Brain pericyte (primary cell): ENCODE measurements around the gene ATRAID.

Experiments
- DNase-seq: peaks from one replicate; pipeline ENCODE4 v3.0.0-alpha.2; 2012; ENCODE audit warnings: low read depth, low spot score

Gene ATRAID

DNA sequence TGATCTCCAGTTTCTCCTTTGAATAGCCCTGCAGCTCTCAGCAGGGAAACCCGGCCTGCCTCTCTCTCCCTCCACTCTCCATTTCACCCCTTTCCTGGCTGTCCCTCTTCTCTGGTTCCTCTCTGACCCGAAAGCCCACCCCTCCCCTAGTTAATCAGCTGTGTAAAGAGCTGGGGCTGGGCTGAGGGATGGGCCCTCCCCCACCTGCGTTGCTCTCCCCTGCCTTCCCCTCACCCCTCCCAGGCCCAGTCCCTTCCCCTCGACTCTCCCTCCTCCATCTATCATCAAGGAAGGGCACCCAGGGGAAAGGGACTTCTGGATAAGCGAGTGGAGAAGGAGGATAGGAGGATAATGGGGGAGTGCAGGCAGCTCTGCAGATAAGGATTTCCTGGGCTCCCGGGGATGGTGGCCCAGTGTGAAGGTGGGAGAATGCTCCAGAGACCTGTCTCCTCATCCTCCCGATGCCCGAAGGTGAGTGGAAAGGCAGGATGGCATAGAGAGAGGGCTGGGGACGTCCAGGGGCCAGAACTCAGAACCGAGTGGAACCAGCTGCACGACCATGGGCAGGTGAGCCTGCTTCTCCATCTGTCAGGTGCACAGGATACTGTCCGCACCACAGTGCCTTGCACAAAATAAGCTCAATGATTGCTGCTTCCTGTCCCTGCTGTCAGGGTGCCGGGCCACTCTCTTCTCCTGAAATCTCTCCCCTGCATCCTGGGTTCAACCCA, 39.0 kb downstream of the ATRAID start:
- no peak for DNase-seq

DNA sequence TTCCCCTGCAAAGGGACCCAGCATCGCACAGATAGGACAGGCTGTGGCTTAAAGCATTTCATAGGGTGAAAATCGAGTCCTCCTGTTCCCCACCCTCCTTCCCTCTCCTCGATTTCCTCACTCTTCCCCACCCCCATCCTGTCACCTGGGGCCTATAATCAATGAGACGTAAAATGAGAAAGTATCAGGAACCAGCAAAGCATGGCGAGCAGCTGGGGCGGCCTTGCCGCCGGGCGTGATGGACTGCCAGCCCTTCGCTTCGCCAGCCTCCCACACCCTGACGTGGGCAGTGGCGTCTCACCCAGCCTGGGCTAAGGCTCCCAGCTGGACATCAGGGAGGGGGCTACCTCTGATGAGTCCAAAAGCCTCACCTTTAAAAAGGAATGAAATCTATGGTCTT, 39.9 kb downstream of the ATRAID start:
- DNase-seq, result no peak

DNA sequence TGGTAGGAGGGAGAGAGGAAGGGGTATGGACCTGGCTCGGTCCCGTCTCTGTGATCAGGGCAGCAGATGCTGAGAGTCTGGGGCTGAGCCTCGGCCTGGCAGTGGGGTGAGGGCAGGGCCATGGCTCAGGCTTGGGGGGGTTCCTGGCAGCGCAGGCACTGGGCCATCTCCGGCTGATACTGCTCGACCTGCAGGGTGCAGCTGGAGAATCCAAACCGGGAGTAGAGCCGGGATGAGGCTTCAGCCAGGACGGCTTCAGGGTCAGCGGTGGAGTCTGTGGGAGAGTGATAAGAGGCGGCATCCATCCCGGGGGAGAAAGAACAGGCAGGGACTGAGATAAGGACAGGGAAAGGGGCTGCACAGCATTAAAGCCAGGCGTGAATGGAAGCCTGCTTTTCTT, 43.3 kb downstream of the ATRAID start:
- DNase-seq, result no peak

DNA sequence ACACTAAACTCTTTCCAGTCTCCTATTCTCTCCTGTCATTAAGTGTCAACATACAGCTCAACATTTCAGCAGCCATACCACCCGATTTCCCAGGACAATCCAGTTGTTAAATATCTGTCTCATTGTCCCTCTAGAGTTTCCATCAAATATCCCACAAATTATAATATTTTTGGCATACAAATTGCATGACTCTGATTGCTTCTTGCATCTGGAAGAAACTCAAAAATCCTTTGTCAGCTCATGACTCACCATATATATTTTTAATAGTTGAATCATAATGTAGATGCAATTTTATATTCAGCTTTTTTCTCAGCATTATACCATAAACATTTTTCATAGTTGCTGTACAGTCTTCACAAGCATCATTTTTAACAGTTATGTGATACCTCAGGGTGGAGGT, 43.8 kb downstream of the ATRAID start:
- DNase-seq, result no peak

DNA sequence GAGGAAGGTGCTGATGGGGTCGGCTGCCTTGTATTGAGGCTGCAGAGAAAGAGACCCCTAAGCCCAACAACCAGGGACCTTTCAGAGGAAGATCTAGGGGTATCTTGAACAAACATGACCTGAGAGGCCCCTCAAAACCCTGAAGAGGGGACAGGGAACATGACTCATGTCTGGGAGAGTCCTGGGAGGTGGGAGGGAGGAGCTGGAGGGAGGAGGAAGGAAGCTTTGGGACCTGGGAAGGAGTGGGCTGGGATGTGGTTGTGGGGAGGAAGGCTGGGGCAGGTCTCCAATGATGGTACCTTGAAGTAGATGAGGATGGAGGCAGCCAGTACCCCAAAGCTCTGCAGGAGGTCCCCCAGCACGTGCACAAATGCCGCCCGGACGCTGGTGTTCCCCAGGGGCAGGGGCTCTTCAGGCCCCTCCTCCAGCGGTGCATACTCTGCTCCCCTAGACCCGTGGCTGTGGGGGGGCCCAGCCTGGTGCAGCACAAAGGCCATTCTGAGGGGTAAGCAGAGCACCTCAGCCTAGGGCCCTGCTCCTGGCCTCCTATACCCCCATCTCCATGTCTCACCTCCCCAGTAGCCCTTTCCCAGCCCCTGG, 45.1 kb downstream of the ATRAID start:
- DNase-seq, result no peak

DNA sequence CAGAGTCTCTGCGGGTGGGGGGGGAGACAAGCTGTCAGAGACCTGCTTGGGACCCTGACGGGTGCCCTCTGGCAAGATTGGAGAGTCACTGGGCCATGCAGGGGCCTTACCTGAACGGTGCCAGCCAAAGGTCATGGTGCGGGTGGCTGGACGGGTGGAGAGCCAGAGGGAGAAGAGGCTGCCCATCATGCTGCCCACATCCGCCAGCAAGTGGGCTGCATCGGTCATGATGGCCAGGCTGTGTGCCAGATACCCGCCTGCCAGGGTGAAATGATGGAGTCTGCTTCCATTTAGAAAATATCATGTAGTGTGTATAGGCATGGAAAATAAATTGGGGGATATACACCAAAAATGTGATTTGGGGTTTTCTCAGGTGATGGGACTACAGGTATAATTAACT, 46.2 kb downstream of the ATRAID start:
- no peak for DNase-seq

DNA sequence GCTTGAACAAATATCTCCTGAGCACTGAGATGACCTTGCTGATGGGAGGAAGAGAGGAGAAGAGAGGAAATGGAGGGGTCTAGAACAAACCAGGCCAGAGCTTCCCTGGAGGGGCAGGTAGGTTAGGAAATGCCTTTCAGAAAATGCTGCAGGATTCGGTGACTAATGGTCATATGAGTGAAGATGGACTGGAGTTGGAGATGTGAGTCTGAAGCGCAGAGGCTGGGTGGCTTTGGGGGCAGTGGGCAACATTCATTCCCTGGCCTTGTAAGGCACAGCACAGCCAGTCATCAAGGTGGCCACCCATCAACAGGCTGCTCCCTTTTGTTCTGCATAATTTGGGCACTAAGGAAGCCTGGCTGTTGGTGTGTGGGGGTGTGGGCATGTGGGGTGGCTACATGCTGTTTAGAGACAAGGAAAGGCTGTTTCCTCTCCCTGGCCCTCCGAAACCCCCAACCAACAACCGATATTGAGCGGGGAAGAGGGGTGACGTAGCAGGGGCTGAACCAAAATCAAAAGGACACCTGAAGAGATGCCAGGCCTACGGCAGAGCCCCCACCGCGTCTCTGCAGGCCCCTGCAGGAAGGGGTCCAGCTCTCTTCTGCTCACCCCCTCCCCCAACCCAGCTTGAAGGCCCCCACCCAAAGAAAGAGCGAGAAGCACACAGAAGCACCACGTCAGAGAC, 49.5 kb downstream of the ATRAID start:
- DNase-seq, result no peak

DNA sequence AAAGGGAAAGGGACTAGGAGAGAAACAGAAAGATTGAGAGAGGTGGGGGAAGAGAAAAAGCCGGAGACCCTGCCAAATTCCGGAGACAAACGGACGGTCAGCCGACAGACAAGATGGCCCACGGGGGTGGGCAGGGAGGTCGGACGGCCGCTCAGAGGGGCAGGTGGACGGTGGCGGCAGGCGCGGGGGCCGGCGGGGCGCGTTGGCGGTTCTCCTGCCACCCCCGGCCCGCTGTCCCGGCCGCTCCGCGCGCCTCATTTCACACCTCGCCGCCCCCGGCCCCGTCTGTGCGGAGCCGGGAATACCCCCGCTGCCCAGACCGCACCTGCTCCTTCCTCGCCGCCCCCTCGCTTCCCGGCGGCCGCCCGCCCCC, 50.1 kb downstream of the ATRAID start:
- DNase-seq, result no peak

DNA sequence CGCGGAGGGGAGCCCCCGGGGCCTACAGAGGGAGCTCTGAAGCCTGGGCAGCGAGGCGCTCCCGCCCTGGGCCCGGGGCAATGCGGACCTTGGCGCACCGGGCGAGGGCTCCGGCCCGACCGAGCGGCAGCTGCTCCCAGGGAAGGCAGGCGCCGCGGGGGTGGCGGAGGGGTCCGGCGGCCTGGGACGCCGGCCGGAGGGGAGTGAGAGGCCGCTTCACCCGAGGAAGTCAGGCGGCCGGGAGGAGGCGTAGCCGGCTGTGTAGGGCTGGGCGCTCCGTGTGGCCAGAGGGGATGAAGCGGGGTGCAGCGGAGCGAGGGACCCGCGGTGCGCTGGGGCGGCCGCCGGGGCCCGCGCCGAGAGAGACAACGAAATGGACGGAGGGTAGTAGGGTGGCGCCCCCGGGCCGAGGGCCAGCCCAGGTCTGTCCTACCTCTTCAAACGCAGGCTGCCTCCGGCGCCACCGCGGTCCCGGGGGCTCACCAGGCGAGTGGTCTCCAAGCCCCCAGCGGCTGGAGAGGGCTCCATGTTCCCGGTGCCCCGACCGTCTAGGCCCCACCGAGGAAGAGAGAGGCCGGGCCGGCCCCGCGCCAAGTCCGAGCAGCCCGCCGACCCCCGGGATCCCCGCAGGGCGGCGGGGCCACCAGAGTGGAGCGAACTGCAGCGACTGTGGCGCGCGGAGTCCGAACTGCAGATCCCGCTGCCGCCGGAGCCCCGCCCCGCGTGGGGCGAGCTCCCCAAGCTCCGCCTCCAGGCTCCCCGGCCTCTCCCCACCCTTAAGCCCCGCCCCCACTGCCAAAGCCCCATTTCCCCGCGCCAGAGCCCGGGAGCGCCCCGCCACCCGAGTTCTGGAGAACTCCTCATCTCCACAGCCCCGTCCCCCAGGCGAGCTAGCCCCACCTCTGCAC, 50.8 kb downstream of the ATRAID start, which contains the start of gene SLC30A3:
TSS of gene SLC30A3 (minus strand) at position 669 of the 908 bp plus-strand sequence. CDS start at position 528, 141 bp downstream.
- DNase-seq, result no peak

DNA sequence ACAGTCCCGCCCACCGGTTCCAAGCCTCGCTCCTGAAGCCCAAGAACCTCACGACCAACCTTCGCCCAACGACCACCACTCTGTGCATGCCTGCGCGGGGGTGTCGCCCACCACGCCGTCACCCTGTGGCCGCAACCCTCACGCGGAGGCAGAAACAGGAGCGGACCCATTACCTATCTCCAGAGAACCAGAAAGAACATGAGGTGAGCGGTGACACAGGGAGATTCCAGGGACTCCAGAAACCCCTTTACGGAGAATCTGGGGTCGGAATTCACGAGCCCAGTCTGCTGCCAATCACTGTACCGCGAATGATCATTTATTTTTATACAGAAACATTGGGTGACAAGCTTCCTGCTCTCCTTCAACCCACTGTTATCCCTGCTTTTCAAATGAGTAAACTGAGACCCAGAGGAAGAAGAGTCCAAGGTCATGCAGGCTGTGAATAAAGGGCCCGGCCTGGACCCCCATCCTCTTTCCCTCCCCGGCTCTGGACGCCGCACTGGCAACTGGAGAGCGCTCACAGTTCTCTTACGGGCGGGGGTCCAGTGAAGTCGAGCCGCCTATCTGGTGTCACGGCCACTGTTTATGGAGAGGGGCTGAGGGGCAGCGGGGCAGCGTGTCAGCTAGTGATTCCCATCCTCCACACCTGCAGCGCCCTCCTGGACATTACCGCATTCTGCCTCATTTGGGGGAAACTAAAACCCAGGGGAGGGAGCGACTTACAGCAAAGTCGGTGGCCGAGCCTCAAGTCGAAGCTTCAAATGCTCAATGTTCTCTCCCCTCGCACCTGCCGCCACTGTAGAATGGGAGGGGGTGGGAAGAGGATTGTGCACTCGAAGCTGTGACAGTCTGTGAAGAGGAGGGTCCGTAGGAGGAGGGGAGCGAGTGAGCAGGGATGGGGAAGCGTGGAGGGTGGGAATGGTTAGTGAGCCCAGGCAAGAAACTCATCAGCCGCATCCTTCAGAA, 51.7 kb downstream of the ATRAID start:
- DNase-seq, result no peak

DNA sequence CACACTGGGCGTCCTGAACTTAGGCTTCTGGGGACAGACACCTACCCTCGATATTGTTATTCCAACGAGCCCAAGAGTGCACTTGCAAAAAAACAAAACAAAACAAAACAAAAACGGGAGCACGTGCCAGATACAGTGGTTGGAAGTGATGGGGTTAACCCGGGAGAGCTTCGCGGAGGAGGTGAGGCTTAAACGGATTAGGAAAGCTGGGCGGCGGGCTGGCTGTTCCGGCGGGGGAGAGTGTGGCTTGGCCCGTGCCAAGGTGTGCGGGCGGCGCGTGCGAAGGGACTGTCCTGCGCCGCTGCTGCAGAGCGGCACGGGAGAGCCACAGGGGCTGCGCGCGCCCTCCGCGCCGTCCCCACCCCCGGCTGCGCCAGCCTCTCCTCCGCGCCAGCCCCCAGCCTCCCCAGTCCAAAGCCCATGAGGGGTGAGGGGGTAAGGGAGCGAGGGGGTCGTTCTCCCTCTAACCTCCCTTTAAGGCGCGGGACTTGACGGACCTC, 52.5 kb downstream of the ATRAID start:
- DNase-seq, result no peak

DNA sequence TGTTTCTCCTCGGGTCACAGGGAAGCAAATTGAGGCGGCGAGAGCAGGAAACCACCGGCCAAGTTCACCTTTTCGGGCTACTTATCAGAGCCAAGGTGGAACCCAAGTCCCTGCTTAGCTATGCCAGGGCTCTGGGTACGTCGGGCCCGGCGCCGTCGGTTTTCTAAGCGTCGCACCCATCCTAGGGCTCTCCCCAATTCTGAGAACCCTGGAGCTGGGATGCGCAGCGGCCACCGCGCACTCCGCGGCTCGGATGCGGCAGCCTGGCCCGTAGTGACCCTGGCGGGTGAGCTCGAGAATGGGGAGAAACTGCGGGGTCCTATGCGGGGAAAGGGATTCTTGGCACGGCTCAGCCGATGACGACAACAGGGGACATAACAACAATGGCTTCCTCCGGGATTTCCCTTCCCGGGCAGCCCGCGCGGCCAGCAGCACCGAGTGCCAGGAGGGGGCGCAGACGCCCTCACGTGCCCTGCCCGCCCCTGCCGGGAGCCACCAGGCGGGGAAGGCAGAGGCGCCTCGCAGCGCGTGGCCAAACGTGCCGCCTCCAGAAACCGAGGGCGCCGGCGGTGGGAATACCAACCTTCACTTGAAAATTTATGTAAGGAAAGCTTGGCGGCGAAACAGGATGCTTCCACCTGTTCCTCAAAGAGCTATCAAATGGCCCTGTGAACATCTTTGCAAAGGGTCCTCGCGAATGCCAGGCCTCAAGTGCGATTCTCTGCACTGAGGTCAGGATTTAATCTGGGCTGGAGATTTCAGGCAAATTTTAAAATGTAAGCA, 53.1 kb downstream of the ATRAID start:
- no peak for DNase-seq

DNA sequence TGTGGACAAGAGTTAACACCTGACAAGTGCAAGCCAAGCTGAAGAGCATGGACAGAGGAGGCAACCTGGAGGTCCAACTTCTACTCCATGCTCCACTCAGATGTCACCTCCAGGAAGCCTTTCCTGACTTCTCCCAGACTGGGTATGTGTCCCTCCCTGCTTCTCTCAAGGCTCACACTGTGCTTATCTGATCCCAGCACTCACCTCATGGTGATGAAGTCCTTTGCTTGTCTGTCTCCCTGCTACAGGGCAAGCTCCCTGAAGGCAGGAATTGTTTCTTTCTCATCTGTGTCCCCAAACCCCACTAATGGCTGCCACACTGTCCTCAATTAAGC, 53.7 kb downstream of the ATRAID start:
- DNase-seq, result no peak
